NCI-H2081 (cell line): ENCODE results near the gene ZNF845.
"Not testable (repeated sequence)": the region's sequence is repeated elsewhere in the genome, so short reads cannot be mapped to it uniquely, and the experiment has no call there.

Source experiments
- DNase-seq, 2 experiments: peaks; one replicate each; lab custom pipeline; 2025; lab: John Stamatoyannopoulos, UW

ZNF845 gene

DNA sequence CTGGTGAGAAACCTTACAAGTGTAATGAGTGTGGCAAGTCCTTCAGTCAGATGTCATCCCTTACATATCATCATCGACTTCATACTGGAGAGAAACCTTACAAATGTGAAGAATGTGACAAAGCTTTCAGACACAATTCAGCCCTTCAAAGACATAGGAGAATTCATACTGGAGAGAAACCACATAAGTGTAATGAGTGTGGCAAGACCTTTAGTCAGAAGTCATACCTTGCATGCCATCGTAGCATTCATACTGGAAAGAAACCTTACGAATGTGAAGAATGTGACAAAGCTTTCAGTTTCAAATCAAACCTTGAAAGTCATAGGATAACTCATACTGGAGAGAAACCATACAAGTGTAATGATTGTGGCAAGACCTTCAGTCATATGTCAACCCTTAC, 47.8 kb downstream of the ZNF845 start:
- DNase-seq, result no peak

DNA sequence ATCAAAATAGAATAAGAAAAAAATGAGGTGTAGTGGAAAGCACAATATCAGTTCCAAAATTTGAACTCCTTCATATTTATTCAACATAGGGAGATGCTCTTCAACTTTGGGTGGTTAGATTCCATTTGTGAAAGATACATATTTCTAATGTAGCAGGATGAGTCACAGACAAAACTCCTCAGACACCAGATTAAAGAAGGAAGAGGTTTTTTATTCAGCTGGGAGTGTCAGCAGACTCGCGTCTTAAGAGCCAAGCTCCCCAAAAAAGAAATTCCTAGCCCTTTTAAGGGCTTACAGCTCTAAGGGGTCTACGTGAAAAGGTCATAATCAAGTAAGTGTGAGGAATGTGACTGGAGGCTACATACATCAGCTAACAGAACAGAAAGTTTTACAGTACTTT, 54.6 kb downstream of the ZNF845 start:
- DNase-seq, result no peak

DNA sequence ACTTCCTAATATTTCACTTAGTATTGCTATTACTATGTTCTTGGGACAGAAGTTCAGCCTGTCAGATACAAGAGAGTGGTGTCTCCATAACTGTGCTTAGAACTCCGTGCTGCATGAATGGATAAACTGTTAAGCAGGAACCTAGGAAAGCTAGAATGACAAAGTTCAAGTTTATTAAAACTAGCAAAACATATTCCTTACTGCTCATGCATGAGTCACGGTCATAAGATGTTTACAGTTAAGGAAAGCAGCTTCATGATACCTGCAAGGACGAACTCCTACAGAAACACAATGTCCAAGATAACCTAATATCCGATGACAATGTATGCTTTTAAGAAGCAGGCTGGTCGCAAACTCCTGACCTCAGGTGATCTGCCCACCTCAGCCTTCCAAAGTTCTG, 55.4 kb downstream of the ZNF845 start:
- no peak for DNase-seq

DNA sequence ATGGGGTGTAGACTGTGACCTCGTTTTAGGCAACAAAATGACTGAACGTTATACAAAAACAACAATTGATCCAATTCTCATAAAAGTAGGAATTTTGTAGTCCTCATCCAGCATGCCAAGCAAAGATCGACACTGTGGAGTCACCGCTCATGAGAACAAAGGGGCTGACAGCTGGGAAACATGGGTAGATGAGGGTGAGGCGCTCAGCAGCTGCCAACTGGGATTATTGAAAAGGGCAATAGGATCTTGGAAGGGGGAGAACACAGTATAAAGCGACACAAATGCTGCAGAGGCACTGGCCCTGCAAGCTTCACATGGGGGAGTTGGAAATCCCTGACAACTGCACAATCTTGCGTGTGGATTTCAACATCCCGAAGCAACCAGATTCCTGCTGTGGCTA, 56.0 kb downstream of the ZNF845 start:
- no peak for DNase-seq

DNA sequence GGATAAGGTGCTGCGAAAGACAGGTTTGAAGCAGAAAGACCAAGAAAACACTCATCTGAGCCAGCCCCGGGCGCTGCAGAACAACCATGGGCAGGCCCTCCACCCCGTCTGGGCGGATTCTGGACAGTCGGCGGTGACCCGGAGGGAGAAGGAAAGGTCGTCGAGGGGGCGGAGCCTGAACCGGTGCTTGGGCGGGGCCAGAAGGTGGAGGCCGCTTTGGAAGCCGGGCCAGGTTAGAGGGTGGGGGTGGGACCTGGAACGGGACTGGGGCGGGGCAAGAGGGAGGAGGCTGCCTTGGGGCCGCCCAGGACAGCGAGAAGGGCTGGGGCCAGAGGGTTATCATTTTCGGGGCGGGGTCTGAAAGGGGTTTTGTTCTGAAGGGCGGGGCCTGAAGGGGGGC, 56.4 kb downstream of the ZNF845 start:
- no peak for DNase-seq

DNA sequence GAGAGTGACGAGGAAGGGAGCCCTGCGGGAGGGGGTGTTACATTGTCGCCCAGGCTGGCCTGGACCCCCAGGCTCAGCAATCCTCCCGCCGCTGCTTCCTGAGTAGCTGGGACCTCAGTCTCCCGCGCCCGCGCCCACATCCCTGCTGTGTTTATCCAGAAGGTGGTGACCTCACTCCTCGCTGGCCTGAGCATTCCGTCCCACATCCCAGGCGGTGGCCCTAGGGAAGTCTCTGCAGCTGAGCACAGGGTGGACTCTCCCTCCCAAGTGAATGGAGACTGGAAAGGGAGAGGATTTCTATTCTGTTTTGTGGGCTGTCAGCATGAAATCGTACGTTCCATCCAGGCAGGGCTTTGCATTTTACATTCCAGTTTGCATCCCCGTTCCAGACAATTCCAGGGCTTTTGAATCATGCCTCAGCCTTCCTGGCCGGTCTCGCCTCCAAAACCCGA, 61.0 kb downstream of the ZNF845 start:
- no peak for DNase-seq

DNA sequence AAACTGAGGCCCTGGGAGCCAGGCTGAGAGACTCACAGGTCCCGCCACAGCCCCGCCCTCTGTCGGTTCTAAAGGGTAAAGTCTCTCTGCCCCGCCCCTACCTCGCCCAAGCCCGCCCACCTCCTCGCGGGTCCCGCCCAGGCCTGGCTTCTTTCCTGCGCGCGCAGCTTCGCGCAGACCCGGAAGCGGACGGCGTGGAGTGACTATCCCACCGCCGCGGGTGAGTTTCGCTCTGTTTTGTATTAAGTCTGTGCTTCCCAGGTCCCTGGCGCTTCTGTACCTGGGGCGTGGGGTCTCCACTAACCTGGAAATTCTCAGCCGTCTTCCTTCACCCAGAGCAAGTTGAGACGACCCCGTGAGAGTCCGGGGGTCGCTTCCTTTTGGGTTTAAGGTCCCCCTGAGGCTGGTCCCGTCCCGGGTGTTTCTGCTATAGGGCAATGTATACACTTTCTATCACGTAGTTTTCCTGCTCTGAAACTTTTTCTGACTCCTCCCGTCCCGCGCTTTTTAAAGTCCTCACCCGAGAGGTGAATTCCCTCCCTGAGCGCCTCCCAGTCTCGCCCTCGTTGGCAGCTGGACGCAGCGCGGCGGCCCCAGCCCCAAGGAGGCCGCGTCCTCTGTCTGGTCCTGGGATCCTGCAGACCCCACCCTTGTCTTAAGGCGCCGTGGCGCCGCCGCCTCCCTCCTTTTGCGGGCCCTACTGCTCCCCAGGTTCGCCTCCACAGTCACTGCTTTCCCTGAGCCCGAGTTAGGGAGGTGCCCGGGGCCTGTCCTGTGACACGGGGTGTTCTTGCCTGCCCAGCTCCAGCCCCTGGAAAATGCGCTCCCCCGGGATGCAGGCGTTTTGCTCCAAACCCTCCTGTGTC, 61.7 kb downstream of the ZNF845 start, which contains the start of gene ZNF765:
Gene ZNF765, plus strand, starts transcription at position 176 of the 866 bp plus-strand sequence. CDS start 2,867 bp downstream, outside the sequence.
- peak; percentile 76 to 82 for DNase-seq

DNA sequence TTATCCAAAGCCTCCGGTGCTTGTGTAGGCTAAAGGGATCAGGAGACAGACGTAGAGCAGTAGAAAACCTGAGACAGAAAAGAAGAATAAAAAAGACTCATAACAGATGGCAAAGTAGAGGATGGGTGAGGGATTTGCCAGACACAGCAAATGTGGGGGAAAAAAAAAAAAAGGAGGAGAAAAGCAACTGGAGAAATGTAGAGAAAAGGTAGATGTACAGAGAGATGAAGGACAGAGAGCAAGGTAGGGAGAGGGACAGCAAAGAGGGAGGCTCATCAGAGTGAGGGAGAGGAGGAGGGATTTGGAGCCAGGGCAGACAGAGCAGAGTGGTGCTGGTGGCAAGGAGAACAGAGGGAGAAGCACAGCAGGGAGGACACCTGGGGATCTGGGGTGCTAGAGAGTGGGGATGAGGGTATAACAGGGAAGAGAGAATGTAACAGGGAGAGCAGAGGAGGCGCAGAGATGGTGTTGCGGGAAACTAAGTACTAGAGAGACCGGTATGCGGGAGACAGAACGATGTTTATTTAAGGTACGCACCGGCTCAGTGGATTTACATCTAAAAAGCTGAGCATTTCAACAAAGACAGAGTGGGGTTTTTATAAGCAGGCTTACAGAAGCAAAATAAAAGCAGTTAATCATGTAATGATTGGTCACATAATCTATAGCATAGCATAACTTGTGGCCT, 62.4 kb downstream of the ZNF845 start:
- DNase-seq, result not testable (repeated sequence)

DNA sequence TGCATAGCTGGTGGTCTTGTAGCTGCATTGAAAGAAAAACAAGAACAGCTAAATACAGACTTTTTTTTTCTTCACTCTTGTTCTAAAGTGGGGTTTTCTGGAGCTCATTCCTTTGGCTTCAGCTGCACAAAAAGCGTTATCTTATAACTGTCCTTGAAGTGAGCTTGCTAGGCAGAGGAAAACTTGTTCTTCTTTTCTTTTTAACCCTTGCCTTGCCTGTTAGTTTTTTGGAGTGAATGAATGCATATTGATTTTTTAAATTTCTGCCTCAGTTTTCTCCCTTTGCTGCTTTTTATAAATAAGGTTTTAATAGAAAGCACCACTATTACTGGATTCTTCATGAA, 62.9 kb downstream of the ZNF845 start:
- DNase-seq, result no peak

DNA sequence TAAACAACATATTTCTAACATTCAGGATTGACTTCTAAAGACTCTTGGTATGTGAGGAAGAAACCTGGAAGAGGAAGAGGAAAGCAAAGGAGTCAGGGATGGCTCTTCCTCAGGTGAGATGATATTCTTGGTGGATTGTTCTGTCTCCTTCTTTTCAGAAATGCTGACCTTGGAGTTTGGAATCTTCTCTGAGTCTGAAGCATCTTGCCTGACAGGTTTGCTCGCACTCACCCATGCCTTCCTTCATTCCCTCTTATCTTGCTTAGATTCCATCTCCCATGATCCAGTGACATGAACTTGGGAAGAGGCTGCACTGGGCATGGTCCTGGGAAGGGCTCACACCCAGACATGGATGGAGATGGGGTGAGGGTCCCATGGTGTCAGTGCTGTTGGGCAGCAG, 64.4 kb downstream of the ZNF845 start:
- DNase-seq, result not testable (repeated sequence)
